HepG2 (cell line): ENCODE results near the gene EFEMP2. TPM values are rescaled to one million over a fixed set of nuclear protein-coding genes. Genes with fewer than 3 reads are reported as not detected.
A peak's percentile ranks its signal among the peaks of the same experiment; 100 is the strongest.

ENCODE experiments used
- CEBPB ChIP-seq: IDR thresholded peaks from 2 replicates; pipeline ENCODE4 v1.6.1; 2011; ENCODE audit warnings: low read depth, low read length, improper control_type of control experiment, borderline replicate concordance
- GABPB1 ChIP-seq: IDR thresholded peaks from 2 replicates; pipeline ENCODE4 v1.6.1; 2016; ENCODE audit warnings: mild to moderate bottlenecking, missing genetic modification reagents, moderate library complexity, missing compliant biosample characterization
- KLF15 ChIP-seq: sonication (generic); formaldehyde crosslinking; IDR thresholded peaks from 2 replicates; pipeline ENCODE4 v1.8.1; 2023; ENCODE audit warnings: borderline replicate concordance, mild to moderate bottlenecking, inconsistent platforms, missing genetic modification reagents, mixed read lengths
- KMT2A ChIP-seq: sonication (generic); formaldehyde crosslinking; IDR thresholded peaks from 2 replicates; pipeline ENCODE4 v1.4.0; 2020; ENCODE audit warnings: missing genetic modification reagents
- MATR3 ChIP-seq: sonication (generic); formaldehyde crosslinking; IDR thresholded peaks from 2 replicates; pipeline ENCODE4 v1.4.0; 2020; ENCODE audit warnings: missing genetic modification reagents
- NFKBIZ ChIP-seq: IDR thresholded peaks from 2 replicates; pipeline ENCODE4 v1.6.1; 2018; ENCODE audit warnings: missing genetic modification reagents, missing compliant biosample characterization
- ONECUT2 ChIP-seq: sonication (generic); formaldehyde crosslinking; IDR thresholded peaks from 2 replicates; pipeline ENCODE4 v1.4.0; 2020; ENCODE audit warnings: missing genetic modification reagents
- PHF8 ChIP-seq: sonication (generic); formaldehyde crosslinking; IDR thresholded peaks from 2 replicates; pipeline ENCODE4 v1.5.0; 2020; ENCODE audit warnings: missing genetic modification reagents
- SCMH1 ChIP-seq: sonication (generic); formaldehyde crosslinking; IDR thresholded peaks from 2 replicates; pipeline ENCODE4 v1.9.0; 2021; ENCODE audit warnings: missing genetic modification reagents, mild to moderate bottlenecking, borderline replicate concordance
- SOX6 ChIP-seq, 2 experiments: fragments of 450-650 bp in 1 of 2; sonication (generic) in 1 of 2; formaldehyde crosslinking in 1 of 2; IDR thresholded peaks; 2 replicates each; pipeline versions ENCODE4 v1.4.0 to v1.6.1; 2017 to 2020; ENCODE audit warnings: antibody characterized with exemption in 1 of 2, mild to moderate bottlenecking in 1 of 2, missing genetic modification reagents in 1 of 2
- TFDP1 ChIP-seq: IDR thresholded peaks from 2 replicates; pipeline ENCODE4 v1.6.1; 2016; ENCODE audit warnings: missing compliant biosample characterization, missing genetic modification reagents, borderline replicate concordance
- THAP9 ChIP-seq: sonication (generic); formaldehyde crosslinking; IDR thresholded peaks from 2 replicates; pipeline ENCODE4; 2020; ENCODE audit warnings: missing genetic modification reagents, mild to moderate bottlenecking, borderline replicate concordance
- TMF1 ChIP-seq: sonication (generic); formaldehyde crosslinking; IDR thresholded peaks from 2 replicates; pipeline ENCODE4 v1.8.1; 2022; ENCODE audit warnings: low read depth, missing genetic modification reagents
- ZBTB26 ChIP-seq: IDR thresholded peaks from 2 replicates; pipeline ENCODE4 v1.6.1; 2016; ENCODE audit warnings: missing compliant biosample characterization, missing genetic modification reagents, borderline replicate concordance
- ZBTB38 ChIP-seq: sonication (generic); formaldehyde crosslinking; IDR thresholded peaks from 2 replicates; pipeline ENCODE4 v1.5.1; 2020; ENCODE audit warnings: mild to moderate bottlenecking, missing genetic modification reagents
- ZBTB49 ChIP-seq: sonication (generic); formaldehyde crosslinking; IDR thresholded peaks from 2 replicates; pipeline ENCODE4 v1.4.0; 2020; ENCODE audit warnings: missing genetic modification reagents, borderline replicate concordance
- ZFP37 ChIP-seq: sonication (generic); formaldehyde crosslinking; IDR thresholded peaks from 2 replicates; pipeline ENCODE4 v1.4.0; 2020; ENCODE audit warnings: missing genetic modification reagents, borderline replicate concordance
- ZMYM2 ChIP-seq: sonication (generic); formaldehyde crosslinking; IDR thresholded peaks from 2 replicates; pipeline ENCODE4 v1.8.0; 2022; ENCODE audit warnings: mild to moderate bottlenecking, missing genetic modification reagents
- ZNF34 ChIP-seq: sonication (generic); formaldehyde crosslinking; IDR thresholded peaks from 2 replicates; pipeline ENCODE4 v1.4.0; 2020; ENCODE audit warnings: mild to moderate bottlenecking, missing genetic modification reagents, borderline replicate concordance
- ZNF782 ChIP-seq: sonication (generic); formaldehyde crosslinking; IDR thresholded peaks from 2 replicates; pipeline ENCODE4 v1.4.0; 2020; ENCODE audit warnings: missing genetic modification reagents, mild to moderate bottlenecking, borderline replicate concordance
- polyA plus RNA-seq, 8 experiments: library from polyadenylated mRNA; depleted of rRNA in 3 of 8; stranded (reverse) in 7 of 8; unstranded in 1 of 8; fragments of >200 nt; fragmentation: Illumina TruSeq in 4 of 8; extraction: Trizol in 4 of 8; gene quantifications; 2 replicates each; pipeline versions ENCODE4 v1.2.1 to v1.2.3, GENCODE V29; 2011 to 2016; ENCODE audit warnings: low read depth in 4 of 8, missing spikeins in 1 of 8, mixed read lengths in 1 of 8; ENCODE audit not compliant: insufficient read depth in 1 of 8
- total RNA-seq, 5 experiments: library from RNA; depleted of rRNA; stranded (reverse); fragments of >200 nt; fragmentation: Illumina TruSeq; extraction: Trizol; gene quantifications; 2 replicates each; pipeline ENCODE4 v1.2.3, GENCODE V29; 2016; ENCODE audit warnings: low read depth in 1 of 5

Gene EFEMP2
- total and polyA plus RNA-seq, 2 of the 13 experiments (the other 11 are each of a cell fraction or from before 2014, with no cell fraction given): 7.4 to 29.7 TPM

- no peak for TF ChIP-seq THAP9 (CRISPR knock-in tag)
- 0 out of 2 replicates have a peak, but pooled peaks have one; percentile 8 for TF ChIP-seq ZNF34
- no peak for TF ChIP-seq TFDP1 (CRISPR knock-in tag)
- TF ChIP-seq ZBTB49 (CRISPR knock-in tag): no peak
- TF ChIP-seq TMF1: no peak
- TF ChIP-seq SCMH1 (CRISPR knock-in tag): no peak
- TF ChIP-seq ZNF782 (CRISPR knock-in tag): no peak
- TF ChIP-seq ONECUT2: no peak
- no peak for TF ChIP-seq ZMYM2 (CRISPR knock-in tag)
- no peak for TF ChIP-seq KMT2A (CRISPR knock-in tag)
- no peak for TF ChIP-seq MATR3 (CRISPR knock-in tag)
- TF ChIP-seq ZFP37 (CRISPR knock-in tag): no peak
- TF ChIP-seq ZBTB38 (CRISPR knock-in tag): no peak
- peak; percentile 56; the same call in 1 of the 2 replicates for TF ChIP-seq PHF8 (CRISPR knock-in tag)
- TF ChIP-seq SOX6 (IDR thresholded peaks at IDR 0.05): no peak
- TF ChIP-seq SOX6 (CRISPR knock-in tag; IDR thresholded peaks at IDR 0.05): no peak
- TF ChIP-seq KLF15 (CRISPR knock-in tag): no peak
- no peak for TF ChIP-seq NFKBIZ (CRISPR knock-in tag)
- TF ChIP-seq CEBPB: no peak
- no peak for TF ChIP-seq GABPB1
- TF ChIP-seq ZBTB26 (CRISPR knock-in tag): no peak
Measured at GRCh38 chr11:65918211-65919140, 45.9 kb upstream of the EFEMP2 start, which contains the start of gene C11orf68 (continued).
